Neural progenitor cell (in vitro differentiated cells): ENCODE results near the gene HLA-DQB1.
"Not testable (repeated sequence)": the region's sequence is repeated elsewhere in the genome, so short reads cannot be mapped to it uniquely, and the experiment has no call there.

Source experiments
- EZH2phosphoT487 ChIP-seq: fragments of 200-600 bp; sonication (generic); IDR thresholded peaks from 2 replicates; pipeline ENCODE4 v1.6.1; 2017; ENCODE audit warnings: antibody characterized with exemption
- TF ChIP-seq, protein P1 (sequence below): fragments of 200-600 bp; sonication (generic); IDR thresholded peaks from 2 replicates; pipeline ENCODE4 v1.5.1; 2017; ENCODE audit warnings: antibody characterized with exemption, mild to moderate bottlenecking

- TF ChIP-seq, protein P1, sequence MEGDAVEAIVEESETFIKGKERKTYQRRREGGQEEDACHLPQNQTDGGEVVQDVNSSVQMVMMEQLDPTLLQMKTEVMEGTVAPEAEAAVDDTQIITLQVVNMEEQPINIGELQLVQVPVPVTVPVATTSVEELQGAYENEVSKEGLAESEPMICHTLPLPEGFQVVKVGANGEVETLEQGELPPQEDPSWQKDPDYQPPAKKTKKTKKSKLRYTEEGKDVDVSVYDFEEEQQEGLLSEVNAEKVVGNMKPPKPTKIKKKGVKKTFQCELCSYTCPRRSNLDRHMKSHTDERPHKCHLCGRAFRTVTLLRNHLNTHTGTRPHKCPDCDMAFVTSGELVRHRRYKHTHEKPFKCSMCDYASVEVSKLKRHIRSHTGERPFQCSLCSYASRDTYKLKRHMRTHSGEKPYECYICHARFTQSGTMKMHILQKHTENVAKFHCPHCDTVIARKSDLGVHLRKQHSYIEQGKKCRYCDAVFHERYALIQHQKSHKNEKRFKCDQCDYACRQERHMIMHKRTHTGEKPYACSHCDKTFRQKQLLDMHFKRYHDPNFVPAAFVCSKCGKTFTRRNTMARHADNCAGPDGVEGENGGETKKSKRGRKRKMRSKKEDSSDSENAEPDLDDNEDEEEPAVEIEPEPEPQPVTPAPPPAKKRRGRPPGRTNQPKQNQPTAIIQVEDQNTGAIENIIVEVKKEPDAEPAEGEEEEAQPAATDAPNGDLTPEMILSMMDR, result not testable (repeated sequence)
- not testable (repeated sequence) for TF ChIP-seq EZH2phosphoT487
Measured at GRCh38 chr6:32629793-32630192, 36.7 kb downstream of the HLA-DQB1 start.
